A549 (cell line): ENCODE results near the gene PARD3B.

Source experiments
- RAD21 ChIP-seq, 2 experiments: fragments of >200 bp in 1 of 2; sonication (Bioruptor Twin) in 1 of 2; formaldehyde crosslinking in 1 of 2; IDR thresholded peaks in 1 of 2; conservative IDR thresholded peaks in 1 of 2; 2 replicates in 1 of 2; 3 replicates in 1 of 2; pipeline ENCODE4 v1.6.1; 2012 to 2018; ENCODE audit warnings: inconsistent platforms in 1 of 2
- TP53 ChIP-seq: fragments of 250-450 bp; sonication (Bioruptor Pico); IDR thresholded peaks from 2 replicates; pipeline ENCODE4 v1.5.0; 2021; ENCODE audit warnings: mild to moderate bottlenecking, moderate library complexity

GRCh38 chr2:205665791-205666190 is 1120.5 kb downstream of the PARD3B start:
- TF ChIP-seq RAD21 (conservative IDR thresholded peaks at IDR 0.05 in 1 of 2, IDR thresholded peaks at IDR 0.05 in 1 of 2) = no peak
- TF ChIP-seq TP53 = no peak
